GM18858 (cell line): ENCODE results near the gene VPREB1.
"Not testable (repeated sequence)": the region's sequence is repeated elsewhere in the genome, so short reads cannot be mapped to it uniquely, and the experiment has no call there.

Experiments used
- ATAC-seq: cut with Tn5 transposase; IDR thresholded peaks from one replicate; pipeline ENCODE4 v1.9.1; 2021; ENCODE audit not compliant: unreplicated experiment

VPREB1 gene

GRCh38 chr22:22244316-22245250 lies at the start of gene VPREB1:
VPREB1 (plus strand) TSS chr22:22244786; CDS start chr22:22244814, 28 bp downstream.
- no peak for ATAC-seq

- ATAC-seq: no peak
Observed at GRCh38 chr22:22194931-22195264, 49.7 kb upstream of the VPREB1 start.

GRCh38 chr22:22195265-22196017 lies 49.1 kb upstream of the VPREB1 start:
- ATAC-seq: peak; percentile 73

GRCh38 chr22:22196018-22196533 lies 48.5 kb upstream of the VPREB1 start:
- ATAC-seq: no peak

- ATAC-seq: no peak
Observed at GRCh38 chr22:22196833-22197477, 47.6 kb upstream of the VPREB1 start.

GRCh38 chr22:22197993-22198402 lies 46.6 kb upstream of the VPREB1 start:
- ATAC-seq: no peak

- no peak for ATAC-seq
Observed at GRCh38 chr22:22198751-22199150, 45.8 kb upstream of the VPREB1 start.

GRCh38 chr22:22199634-22200033 lies 45.0 kb upstream of the VPREB1 start:
- no peak for ATAC-seq

GRCh38 chr22:22200569-22201184 lies 43.9 kb upstream of the VPREB1 start:
- ATAC-seq: no peak

- ATAC-seq: no peak
Observed at GRCh38 chr22:22201185-22201929, 43.2 kb upstream of the VPREB1 start.

- ATAC-seq: no peak
Observed at GRCh38 chr22:22201930-22202343, 42.6 kb upstream of the VPREB1 start.

GRCh38 chr22:22203048-22203971 lies 41.3 kb upstream of the VPREB1 start:
- ATAC-seq: no peak

- ATAC-seq: no peak
Observed at GRCh38 chr22:22207845-22208564, 36.6 kb upstream of the VPREB1 start.

GRCh38 chr22:22208652-22209051 lies 35.9 kb upstream of the VPREB1 start:
- no peak for ATAC-seq

GRCh38 chr22:22209080-22209640 lies 35.4 kb upstream of the VPREB1 start:
- ATAC-seq: not testable (repeated sequence)

- ATAC-seq: no peak
Observed at GRCh38 chr22:22210375-22210774, 34.2 kb upstream of the VPREB1 start.

GRCh38 chr22:22210889-22211833 lies 33.4 kb upstream of the VPREB1 start:
- no peak for ATAC-seq
